ENCODE results near the gene EDRF1.
"Not testable (repeated sequence)": the region's sequence is repeated elsewhere in the genome, so short reads cannot be mapped to it uniquely, and the experiment has no call there.

EDRF1 gene

GRCh38 chr10:125694883-125695282, 24.6 kb upstream of the EDRF1 start:
- peak overlapping the region; percentile 96 for H3K27ac ChIP-seq

DNA sequence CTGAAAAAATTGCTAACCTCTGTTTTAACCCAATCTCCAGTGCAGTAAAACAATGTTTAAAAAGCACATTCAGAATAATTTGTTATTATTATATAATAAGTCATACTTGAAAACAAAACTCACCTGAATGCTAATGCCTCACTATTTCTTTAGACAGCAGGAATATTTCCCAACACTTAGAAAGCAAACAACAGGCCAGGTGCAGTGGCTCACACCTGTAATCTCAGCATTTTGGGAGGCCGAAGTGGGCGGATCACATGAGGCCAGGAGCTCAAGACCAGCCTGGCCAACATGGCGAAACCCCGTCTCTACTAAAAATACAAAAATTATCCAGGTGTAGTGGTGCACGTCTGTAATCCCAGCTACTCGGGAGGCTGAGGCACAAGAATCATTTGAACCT, 22.6 kb upstream of the EDRF1 start:
- H3K27ac ChIP-seq = not testable (repeated sequence)

More at GRCh38 chr10:125694883-125695282, 24.6 kb upstream of the EDRF1 start:
- TF ChIP-seq ZFX (IDR thresholded peaks at IDR 0.05) = no peak
- TF ChIP-seq CTCF (conservative IDR thresholded peaks at IDR 0.05) = no peak; the same call in 1 of the 2 replicates

DNA sequence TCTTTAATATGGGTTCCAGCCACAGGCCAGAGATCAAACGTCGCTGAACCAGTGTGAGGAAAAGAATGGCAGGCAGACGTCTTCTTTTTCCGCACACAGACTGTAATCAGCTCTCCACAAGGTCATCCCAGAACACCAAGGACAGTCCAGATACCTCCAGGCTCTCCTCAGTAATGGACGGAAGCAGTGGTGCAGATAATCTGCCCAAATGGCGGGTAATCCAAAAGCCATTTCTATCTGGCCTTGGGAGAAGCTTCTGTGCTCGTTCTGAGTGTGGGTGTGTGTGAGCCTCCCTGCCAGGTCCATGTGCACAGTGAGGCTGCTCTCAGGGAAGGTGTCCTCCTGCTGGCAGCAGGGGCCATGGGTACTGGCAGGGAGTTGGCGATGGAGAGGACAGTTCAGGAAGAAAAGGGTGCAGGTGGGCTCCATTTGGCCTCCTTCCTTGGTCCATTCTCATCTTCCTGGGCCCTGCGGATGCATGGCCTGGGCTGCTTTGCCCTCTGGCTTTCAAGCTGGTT, 21.0 kb upstream of the EDRF1 start:
- TF ChIP-seq CTCF (conservative IDR thresholded peaks at IDR 0.05) (no peak), ZFX (IDR thresholded peaks at IDR 0.05) (no peak)
- 0 out of 2 replicates have a peak overlapping the region, but pooled peaks have one; percentile 0 for H3K27ac ChIP-seq

GRCh38 chr10:125699562-125700143, 19.9 kb upstream of the EDRF1 start:
- H3K27ac ChIP-seq = no peak overlapping the region
- TF ChIP-seq CTCF (conservative IDR thresholded peaks at IDR 0.05) = no peak
- TF ChIP-seq ZFX (IDR thresholded peaks at IDR 0.05) = no peak

GRCh38 chr10:125700355-125700911, 19.1 kb upstream of the EDRF1 start:
- H3K27ac ChIP-seq = no peak overlapping the region
- TF ChIP-seq ZFX (IDR thresholded peaks at IDR 0.05) (no peak), CTCF (conservative IDR thresholded peaks at IDR 0.05) (peak; percentile 57)

DNA sequence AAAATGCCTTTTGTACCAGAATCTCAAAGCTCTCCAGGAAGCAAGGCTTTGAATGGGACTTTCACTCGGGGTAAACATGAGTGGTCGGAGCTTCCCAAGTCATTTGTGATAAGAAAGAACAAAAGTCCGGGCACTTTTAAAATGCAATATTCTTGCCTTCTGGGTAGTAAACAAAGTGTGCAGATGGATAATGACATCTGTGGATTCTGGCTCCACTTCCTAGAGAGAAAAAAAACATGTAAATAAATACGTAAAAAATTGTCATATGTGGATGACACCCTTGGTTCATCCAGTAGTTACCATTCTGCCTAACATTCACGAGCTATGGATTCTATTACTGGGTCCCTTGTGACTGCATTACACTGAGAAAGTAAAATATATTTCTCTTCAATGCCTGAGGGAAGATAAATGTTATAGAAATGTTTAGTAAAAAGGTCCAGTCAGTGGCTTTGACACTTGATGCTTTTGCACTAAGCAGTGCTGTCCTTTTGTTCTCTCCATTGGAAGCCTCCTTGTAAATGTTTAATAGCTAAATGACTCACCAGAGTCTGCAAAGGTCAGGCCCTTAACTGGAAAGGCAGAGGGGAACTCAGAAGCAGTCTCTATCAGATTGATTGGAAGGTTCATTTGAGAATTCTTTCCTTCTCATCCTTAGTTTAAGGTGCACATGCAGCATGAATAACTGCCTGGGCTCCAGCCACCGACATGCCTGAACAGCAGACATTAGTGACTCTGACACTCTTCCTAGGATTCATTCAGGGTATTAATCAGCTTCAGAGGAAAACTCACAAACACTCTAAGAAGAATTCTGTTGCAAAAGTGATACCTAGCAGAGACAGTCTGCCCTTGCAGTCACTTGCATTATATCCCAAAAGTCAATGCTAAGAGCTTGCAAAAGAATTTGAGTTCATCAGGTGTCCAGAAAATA, 11.7 kb upstream of the EDRF1 start:
- no peak for TF ChIP-seq CTCF (conservative IDR thresholded peaks at IDR 0.05)
- TF ChIP-seq ZFX (IDR thresholded peaks at IDR 0.05) = no peak
- H3K27ac ChIP-seq = peak overlapping the region; percentile 31; the same call in 1 of the 2 replicates

- no peak overlapping the region for H3K27ac ChIP-seq
- TF ChIP-seq CTCF (conservative IDR thresholded peaks at IDR 0.05) (no peak), ZFX (IDR thresholded peaks at IDR 0.05) (no peak)
Measured at GRCh38 chr10:125708971-125709503, 10.5 kb upstream of the EDRF1 start.
